HG03097 (cell line): ENCODE data around the gene LRRC46.
A peak's percentile ranks its signal among the peaks of the same experiment; 100 is the strongest.

ENCODE experiments used
- ATAC-seq: cut with Tn5 transposase; IDR thresholded peaks from one replicate; pipeline ENCODE4 v1.9.1; 2021; ENCODE audit not compliant: unreplicated experiment, low FRiP score

Gene LRRC46

DNA sequence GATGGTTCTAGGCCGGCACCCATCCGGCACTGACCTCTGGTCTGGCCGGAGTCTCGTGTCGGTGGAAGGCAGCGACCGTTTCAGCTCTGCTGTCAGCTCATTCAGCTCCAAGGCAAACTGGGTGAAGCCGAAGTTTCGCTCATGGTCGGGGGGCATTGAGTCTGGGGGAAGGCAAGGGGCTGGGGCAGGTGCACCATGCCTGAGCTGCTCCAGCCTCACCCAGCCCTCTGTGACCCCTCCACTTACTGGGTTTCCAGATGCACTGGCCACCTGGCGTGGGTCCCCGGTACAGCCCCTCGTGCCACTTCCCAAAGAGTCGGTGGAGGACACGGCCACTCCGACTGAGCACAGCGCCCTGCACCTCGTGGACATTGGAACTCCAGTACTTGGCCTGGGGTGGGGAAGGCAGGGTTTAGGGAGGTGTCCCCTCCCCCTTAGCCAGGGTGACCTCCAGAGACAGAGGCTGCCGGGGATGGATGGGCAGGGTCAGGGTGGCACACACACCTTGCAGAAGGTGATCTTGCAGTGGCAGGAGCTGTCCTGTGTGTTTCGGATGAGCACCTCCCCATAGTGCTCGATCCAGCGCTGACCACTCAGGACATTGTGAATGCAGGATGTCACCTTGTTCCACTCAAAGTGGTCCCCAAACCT, 22.5 kb upstream of the LRRC46 start:
- ATAC-seq, result no peak

DNA sequence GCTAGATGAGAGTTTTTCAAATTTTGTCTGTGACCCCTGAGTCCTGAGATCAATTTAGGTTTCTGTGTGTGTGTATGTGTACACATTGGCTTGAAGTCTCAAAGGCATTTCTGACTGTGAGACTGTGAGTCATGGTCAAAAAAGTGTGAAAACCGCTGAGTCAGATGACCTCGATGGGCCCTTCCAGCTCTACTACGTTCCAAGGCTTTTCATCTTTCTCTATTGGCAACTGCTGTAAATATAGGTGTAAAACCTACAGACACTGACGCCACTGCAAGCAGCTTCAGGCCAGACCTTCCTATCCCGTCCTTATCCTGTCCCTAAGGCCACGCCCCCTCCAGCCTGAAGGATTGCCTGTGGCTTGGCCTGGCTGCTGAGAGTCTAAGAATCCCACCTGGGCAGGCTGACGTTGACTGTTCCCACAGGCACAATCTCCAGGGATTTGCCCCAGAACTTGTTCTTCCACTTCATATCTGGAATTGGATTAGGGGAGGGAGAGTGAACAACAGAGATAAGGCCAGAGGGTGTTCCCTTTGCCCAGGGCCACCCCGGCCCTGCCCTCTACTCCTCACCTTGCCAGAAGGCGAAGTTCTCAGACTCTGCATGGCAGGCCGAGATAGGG, 21.2 kb upstream of the LRRC46 start:
- ATAC-seq, result no peak

DNA sequence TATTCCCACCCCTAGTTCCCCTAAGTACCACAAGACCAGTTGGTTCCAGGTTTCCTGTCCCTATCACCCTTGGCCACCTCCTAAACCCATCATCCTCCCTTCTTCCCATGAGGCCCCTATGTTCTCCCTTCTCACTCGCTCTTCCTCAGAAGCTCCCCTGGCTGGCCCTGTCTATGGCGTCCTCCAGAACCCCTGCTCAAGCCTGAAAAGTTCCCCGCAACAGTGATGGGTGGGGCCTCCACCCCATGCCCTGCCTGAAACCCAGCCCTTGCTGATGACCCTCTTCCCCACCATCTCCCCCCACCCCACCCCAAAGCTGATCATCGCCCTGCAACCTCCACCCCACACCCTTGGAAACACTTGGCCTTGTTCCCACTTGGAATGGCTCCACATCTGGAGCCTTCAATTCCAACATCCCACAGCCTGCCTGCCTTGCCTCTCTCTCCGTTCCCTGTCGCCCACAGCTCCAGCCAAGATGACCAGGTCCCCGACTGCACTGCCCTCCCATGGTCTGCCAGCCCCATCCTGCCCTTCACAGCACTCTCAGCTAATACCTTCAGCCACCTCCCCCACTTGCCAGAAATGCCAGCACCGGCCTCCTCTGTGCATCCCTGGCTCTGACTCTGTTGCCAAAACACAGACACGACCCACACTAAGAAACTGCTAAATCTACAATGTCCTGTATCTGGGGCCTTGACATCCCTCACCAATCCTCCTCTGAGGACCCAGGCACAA, 20.4 kb upstream of the LRRC46 start:
- ATAC-seq, result no peak

DNA sequence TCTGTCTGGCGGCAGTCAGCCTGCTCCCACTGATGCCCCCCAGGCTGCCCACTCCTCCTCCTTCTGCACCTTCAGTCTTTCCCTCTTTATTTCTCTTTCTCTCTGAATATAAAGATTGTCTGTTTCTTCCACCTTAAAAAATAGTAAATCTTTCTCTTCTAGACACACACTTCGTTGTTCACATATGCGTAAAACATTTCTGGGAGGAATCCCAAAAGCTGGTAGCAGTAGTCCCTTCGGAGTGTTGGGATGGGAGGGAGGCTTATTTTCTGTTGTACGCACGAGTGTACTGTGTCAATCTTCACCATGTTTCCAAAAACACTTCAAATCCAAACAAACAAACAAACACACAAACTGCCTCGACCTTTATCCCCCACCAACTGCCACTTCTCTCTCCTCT, 19.8 kb upstream of the LRRC46 start:
- no peak for ATAC-seq

DNA sequence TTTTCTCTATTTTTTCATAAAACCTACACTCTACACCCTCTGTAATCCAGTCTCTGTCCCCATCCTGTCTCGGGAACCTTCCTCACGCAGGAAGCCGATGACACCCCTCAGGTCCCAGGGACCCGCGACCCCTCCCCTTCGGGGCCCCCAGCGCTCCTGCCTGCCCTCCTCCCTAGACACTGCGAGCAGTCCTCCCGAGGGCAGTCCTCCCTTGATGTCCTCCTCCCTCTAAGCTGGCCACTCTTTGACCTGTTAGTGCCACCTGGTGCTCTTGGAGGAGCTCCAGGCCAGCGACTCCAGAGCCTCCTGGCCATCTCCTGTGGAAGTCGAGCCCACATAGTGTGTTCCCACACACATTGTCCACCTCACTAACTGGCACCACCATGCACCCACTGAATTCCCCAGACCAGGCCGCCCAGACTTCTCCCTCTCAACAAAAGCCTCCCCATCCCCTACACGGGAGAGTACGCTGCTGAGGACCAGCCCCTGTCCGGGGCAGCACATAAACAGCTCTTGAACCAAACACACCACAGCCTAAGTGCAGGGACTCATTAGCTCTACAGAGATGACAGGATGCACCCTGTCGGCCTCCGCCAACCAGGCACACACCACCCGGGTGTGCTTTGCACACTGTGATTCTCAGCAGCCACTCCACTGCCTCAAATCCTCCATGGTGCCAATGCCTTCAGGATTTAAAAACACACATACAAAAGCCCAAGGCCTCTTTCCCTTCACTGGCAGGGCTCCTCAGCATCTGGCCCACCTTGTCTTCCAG, 19.1 kb upstream of the LRRC46 start:
- ATAC-seq, result no peak

DNA sequence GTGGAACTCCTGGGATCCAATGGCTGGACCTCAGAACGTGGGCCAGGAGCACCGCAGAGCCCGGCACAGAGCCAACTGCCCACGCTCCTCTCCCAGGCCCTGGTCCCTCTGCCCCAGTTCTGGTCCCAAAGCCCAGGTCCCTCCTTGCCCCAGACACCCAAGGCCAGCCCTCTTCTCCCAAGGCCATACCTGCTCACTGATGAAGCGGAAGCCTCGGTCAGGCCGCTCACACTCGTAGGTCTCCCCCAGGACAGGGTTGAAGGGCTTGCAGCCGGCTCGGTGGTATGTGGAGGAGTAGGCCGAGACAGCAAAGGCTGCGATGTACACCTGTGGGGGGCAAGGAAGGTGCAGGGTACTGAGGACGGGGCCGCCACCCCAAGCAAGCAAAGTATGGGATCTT, 18.4 kb upstream of the LRRC46 start:
- ATAC-seq, result no peak

DNA sequence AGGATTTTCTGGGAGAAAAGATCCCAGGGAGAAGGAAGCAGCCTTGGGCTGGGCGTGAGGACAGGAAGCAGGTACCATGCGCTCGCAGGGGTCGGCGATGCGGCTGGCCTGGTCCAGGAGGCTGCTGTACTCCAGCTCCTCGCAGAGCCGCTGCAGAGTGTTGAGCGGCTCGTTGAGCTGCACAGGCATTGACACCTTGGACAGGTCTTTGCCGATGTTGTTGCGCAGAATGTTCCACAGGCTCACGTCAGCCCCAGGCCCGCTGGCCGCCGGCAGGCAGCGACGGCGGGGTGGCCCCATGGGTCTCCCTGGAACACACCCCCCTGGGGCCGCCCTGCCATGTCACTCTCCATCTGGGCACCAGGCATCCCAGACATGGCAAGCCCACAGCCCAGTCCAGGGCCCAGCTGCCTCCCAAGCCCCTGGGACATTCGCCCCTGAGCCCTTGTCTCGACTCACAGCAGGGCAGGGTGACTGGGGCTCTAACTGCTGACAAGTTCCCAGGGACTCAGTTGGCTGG, 17.9 kb upstream of the LRRC46 start:
- no peak for ATAC-seq

DNA sequence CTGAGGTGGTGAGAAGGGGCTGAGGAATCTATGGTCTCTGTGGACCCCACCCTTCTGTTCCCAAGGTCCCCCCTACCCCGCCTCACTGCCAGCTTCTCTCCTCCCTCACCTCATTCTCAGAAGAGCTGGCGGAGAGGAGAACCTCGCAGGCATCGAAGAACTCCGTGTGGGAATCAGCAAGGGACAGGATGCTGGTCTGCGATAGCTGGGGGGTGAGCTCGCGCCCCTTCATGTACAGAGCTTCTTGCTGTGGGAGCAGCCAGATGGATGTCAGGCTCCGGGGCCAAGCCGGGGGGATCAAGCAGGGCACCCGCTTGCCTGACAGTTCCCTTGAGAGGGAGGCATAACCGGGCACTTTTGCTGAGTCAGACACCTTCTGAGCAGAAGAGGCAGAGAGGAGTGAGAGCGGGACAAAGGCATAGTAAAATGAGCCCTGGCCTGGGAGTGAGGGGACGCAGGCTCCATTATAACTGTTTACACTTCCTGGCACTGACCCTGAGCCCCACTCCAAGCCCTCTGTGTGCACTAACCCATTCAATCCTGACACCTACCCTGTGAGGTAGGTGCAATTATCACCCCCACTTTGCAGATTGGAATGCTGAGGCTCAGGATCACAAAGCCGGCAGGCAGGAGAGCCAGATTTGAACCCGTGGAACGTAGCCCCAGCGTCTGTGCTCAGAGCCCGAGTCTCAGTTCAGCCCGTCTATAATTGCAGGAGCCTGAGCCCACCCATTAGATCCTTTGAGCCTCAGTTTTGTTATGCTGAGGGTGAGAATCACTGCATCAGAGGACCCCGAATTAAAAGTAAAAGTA, 16.2 kb upstream of the LRRC46 start:
- no peak for ATAC-seq

DNA sequence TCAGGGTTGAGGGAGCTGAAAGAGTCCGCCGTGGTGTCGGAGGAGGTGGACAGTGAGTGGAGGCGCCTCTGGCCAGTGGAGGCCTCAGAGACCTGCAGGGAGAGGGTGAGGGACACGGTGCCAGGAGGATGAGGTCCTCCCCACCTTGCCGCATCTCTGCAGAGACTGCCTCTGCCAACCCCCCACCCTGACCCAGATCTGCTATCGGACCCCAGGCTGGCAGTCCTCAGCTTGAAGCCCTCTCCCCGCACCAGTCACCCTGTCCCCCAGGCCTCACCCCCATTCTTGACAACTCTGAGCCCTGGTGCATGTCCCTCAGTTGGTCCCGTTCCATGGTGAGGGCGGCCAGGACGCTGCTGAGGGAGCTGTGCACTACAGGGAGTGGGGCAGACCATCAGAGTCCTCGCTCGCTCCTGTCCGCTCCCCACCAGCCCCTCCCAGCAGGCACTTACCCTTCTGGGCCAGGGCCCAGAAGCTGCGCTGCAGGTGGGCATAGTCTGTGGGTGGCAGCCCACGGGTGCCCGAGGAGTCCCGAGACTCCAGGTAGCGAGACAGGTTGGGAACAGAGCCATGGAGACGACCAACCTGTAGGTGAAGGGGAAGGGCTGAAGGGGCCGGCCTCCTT, 15.2 kb upstream of the LRRC46 start:
- no peak for ATAC-seq

DNA sequence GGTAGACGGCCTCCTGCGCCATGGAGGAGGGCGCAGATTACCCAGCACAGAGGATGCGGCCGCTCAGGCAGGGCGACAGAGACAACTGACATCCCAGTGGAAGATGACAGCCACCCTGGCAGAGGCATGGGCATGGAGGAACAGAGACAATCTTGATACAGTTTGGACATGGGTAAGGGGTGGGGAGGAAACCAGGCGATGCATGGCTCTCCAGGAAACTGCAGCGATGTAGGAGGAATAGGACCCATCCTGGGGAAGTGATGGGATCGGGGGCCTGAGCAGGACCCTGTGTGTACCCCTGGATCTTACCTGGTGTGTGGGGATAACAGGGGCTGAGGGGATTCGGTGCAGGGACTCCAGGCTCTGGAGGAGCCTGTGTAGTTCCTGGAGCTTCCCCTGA, 14.5 kb upstream of the LRRC46 start:
- ATAC-seq, result no peak

DNA sequence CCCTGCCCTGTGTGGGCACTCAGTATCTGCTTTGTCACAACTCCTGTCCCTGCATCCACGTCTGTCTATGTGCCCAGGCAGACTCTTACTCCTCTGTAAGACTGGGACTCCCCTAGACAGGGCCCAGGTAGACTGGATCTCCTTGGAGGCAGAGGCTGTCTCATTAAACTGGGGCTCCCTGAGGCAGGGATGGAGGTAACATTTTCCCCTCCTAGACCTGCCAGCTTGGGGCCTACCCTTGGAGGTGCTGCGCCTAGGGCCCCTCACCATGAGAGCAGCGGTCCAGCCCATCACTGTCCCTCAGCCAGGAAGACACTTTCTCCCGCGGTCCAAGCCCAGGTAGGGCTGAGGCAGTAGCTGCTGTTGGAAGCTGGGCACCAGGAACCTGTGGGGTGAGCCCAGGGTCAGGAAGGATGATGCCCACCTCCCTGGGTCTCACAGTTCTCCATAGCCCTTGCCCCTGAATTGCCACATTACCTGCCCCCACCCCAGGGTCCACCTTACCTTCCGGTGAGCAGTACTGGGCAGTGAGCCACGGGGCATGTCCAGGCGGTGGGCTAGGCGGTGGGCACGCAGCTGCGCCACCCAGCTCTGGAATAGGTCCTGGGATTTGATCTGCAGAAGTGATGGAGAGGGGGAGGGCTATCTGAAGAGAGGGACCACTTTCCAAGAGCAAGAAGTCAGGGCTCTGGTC, 13.3 kb upstream of the LRRC46 start:
- no peak for ATAC-seq

DNA sequence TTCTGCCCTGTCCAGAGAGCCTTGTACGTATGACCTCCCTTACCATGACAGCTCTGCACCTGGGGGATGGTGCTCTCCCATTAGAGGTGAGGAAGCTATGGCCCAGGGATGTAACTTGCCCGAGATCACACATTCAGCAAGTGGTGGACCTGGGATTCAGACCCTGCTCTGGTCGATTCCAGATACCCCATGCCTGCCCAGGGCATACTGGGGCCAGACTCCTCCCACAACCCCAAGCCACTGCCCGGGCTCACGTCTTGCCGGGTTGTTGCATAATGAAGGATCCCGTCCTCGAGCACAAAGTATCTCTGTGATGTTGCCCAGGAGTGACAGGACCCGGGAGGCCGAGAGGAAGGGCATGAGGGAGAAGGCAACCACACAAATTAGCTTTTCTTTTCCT, 12.0 kb upstream of the LRRC46 start:
- ATAC-seq, result no peak

DNA sequence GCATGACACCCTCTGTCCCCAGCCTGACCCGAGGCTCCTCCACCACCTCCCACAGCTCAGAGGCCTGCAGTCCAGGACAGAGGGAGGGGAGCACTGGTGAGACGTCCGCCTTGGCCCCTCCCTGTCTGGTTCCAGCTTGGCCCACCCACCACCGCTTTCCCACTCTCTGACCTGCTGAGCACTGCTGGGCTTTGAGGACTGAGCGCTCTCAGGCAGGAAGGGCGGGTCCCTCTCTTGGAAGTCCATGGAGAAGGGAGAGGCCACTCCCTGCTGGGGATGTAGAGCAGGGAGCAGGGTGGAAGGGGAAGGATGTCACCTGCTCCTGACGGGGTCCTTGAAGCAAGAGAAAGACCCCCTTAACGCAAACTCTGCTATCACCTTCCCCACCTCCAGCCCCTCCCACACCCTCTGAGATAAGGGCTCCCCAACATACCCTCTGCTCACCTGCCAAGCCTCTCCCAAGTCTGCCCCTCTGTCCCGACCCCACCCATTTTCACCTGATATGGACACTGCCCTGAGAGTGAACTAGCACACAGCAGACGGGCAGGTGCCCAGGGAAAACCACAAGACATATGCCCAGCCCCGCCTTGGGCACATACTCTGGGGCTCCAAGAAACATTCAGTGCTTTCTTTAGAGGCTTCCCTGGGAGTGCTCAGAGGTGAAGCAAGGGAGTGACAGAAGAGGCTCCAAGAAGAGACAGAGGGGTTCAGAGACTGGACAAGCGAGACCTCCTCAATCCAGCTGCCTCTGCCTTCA, 11.3 kb upstream of the LRRC46 start:
- no peak for ATAC-seq

DNA sequence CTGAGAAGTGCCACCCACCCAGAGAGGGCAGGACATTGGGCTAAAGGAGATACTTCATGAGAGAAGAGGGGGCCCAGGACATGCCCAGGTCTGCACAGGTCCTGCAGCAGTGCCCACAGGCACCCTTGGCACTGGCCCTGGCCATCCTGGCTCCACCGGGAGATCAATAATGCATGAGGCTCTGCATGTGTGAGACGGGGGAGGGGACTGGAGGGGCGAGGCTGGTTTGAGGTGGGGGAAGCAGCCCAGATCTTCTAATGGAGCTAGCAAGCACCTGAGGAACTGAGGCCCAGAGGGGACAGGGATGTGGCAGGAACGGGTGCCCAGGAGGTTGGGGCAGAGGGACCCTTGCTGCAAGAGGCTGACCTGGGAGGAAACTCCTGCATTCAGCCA, 10.4 kb upstream of the LRRC46 start:
- ATAC-seq, result no peak

DNA sequence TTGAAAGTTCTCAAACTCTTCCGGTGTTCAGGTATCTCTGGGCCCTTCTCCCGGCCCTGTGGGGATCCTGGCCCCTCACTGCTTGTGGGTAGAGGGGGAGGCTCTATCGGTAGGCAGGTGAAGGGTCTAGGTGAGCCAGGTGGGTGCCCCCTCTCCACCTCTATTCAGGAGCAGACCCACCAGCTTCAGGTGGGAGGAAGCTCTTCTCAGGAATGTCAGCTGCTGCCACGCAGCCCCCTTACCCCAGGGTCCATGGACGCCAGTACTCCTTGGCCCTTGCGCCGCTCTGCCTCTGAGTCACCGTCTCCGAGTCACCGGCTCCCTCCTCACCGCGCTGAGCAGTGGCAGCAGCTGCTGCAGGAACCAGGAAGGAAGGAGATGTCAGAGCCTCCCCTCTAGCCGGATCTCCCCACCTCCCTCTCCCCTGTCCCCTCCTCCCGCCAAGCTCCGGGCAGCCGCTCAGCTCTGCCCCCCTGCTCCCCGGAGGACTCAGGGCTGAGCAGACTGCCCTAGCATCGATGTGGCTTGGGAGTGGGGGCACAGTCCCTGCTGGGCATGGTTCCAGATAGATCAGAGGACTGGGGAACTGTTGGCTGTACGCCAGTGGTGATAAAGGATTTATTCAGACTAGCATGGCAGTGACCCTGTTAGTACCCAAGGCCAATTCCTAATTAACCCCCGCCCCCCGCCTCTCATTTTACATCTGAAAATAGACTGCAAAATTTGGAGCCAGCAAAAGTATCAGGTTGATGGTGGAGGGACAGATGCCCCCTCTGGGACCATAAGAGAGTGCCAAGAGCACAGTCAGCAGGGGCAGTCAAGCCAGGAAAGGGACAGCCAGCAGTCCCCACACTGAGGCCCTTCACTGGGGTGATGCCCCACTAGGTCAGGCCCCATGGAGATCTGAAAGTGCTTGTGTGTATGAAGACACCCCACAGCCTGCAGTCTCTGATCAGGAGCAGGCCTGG, 9.8 kb upstream of the LRRC46 start, which contains the start of gene OSBPL7:
TSS of gene OSBPL7 (minus strand) at position 371 of the 968 bp plus-strand sequence. CDS start 1,516 bp downstream, outside the sequence.
- ATAC-seq, result peak; percentile 70

DNA sequence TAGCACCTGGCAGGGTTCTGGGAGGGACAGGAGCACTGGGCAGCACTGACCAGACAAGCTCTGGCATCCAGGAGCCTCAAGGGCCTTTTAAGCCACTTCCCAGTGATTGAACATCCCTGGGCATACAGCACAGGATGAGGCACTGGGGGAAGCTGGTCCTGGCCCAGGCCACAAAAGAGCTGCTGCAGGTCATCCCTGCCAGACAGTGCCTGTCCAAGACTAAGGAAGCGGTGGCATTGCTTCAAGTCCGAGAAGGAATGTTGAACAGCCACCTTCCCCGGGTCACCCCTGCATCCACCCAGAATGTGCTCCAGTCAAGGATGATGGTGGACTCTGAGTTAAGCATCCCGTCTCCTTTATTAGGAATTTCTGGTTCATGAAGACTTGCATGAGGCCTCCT, 8.7 kb upstream of the LRRC46 start:
- ATAC-seq, result no peak

DNA sequence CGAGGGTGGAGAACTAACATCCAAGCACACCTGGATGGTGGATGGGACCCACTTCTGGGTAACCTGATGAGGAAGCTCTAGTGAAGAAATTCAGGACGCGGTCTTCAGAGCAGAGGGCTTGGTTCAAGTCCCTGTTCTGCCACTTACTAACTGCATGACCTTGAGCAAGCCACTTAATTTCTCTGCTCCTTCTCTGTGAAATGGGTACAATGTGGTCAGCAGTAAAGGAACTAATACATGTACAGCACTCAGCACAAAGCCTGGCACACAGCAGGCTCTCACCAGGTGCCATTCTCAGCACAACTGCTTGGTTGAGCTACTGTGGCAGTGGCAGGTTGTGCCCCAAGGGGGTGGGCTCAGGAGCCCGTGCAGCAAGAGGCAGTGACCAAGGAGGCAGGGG, 8.0 kb upstream of the LRRC46 start:
- no peak for ATAC-seq
